Activated CD8-positive, alpha-beta memory T cell treated with anti-CD3 and anti-CD28 coated beads, Interleukin-2, amount 10 ng/mL, durations not matched to agents 7 days and 5 days (primary cell): ENCODE data around the gene SCGB1A1. TPM values are rescaled to one million over a fixed set of nuclear protein-coding genes. Genes with fewer than 3 reads are reported as not detected.

Experiments
- ATAC-seq: fragments of 150-1000 bp; cut with Tn5 transposase; one replicate; pipeline ENCODE4 v1.10.0; 2021; ENCODE audit warnings: moderate library complexity
- CTCF ChIA-PET: fragments of 350-600 bp; sonication (Branson Sonifier 250); formaldehyde crosslinking; loops from one replicate; lab custom pipeline; 2021; ENCODE audit warnings: antibody characterized with exemption; lab: Charles Lee
- DNase-seq: peaks from one replicate; pipeline ENCODE4 v3.0.0-alpha.2; 2020
- H3K27ac Mint-ChIP-seq: one replicate; pipeline ENCODE4 v1.8.0; 2021; ENCODE audit warnings: mild to moderate bottlenecking, mixed read lengths
- H3K27me3 Mint-ChIP-seq: one replicate; pipeline ENCODE4 v1.8.0; 2021; ENCODE audit warnings: mixed read lengths
- H3K36me3 Mint-ChIP-seq: one replicate; pipeline ENCODE4 v1.8.0; 2021; ENCODE audit warnings: mild to moderate bottlenecking, mixed read lengths
- H3K4me1 Mint-ChIP-seq: one replicate; pipeline ENCODE4 v1.8.0; 2021; ENCODE audit warnings: mixed read lengths
- H3K4me3 Mint-ChIP-seq: one replicate; pipeline ENCODE4 v1.8.0; 2021; ENCODE audit warnings: mild to moderate bottlenecking, moderate library complexity, mixed read lengths
- H3K9me3 Mint-ChIP-seq: one replicate; pipeline ENCODE4 v1.8.0; 2022; ENCODE audit warnings: low read depth, mixed read lengths
- total RNA-seq, 2 experiments: library from RNA; stranded (reverse); gene quantifications; one replicate each; pipeline ENCODE4 v1.2.3, GENCODE V29; 2021

The SCGB1A1 gene
- total RNA-seq, 2 experiments from 2014 or later, result not detected

DNA sequence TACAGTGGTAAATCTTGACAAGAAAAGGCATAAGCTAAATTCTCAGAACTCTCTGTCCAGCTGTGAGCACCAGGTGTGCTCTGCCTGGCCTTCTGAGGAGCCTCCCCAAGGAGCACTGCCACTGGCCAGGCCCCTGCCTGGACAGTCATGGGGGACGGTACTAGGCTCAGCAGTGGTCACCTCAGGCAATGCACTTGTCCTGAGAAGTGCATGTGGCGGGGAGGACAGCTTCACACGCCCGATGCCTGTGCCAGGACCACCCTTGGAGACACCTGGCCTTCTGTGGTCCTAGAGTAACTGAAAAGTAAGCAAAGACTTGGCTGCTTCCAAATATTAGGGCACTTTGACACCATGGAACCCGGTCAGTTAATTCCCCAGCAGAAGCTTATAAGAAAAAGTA lies 28.6 kb upstream of the SCGB1A1 start:
- Mint-ChIP-seq H3K4me3 (no peak overlapping the region), H3K9me3 (no peaks in the 10 kb centered on the region), H3K4me1 (peaks cover 13% of the 10 kb centered on the region), H3K36me3 (no peaks in the 10 kb centered on the region), H3K27ac (no peak overlapping the region), H3K27me3 (peaks cover 38% of the 10 kb centered on the region)
- DNase-seq (no peak), ATAC-seq (no peak)
- CTCF ChIA-PET, result interaction anchor here (1.0 to 6.9 kb wide), 6 partner anchors 9 to 170 kb away, joined by 3 to 73 read pairs (median 7); no protein-coding TSS in a partner anchor

DNA sequence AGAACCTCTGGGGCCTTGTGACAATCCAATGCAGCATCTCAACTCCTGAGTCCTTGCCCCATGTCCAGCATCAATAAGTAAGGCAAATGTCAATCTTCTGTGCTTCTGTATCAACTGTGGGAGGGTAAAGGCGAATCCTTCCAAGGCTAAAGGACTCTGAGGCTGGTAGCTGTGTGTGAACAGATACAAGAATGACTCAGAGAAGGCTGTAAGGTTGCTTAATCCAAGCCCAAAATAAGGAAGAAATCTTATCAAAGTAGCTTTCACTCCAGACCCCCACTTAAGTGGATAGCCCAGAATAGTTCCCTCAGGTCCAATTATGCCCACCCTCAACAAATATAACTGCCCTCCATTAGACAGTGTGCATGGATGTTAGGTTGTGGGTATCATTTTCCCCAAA lies 28.1 kb upstream of the SCGB1A1 start:
- H3K36me3 Mint-ChIP-seq, result no peaks in the 10 kb centered on the region
- peaks cover 38% of the 10 kb centered on the region for H3K27me3 Mint-ChIP-seq

DNA sequence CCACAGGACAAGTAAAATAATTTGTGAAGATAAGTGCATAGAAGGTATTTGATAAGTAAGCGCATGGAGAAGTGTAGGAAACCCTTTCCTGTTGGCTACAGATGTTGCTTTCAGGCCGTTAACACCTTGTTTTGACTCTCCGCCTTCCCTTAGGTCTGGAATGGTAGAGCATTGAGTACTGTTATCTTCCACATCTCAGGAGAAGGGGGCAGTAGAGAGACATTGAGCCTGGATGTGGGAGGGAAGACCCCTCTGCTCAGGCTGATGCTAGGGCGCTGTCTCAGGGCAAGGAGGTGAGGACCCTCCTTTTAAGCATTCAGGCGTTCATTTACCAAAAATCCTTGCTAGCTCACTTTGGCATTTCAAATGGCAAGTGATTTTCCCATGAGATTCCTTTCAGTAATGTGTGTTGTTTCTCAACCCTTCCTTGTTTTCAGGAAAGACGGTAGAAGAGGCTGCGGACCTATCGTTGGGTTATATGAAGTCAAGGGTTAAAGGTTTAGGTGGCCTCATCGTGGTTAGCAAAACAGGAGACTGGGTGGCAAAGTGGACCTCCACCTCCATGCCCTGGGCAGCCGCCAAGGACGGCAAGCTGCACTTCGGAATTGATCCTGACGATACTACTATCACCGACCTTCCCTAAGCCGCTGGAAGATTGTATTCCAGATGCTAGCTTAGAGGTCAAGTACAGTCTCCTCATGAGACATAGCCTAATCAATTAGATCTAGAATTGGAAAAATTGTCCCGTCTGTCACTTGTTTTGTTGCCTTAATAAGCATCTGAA lies 27.0 kb upstream of the SCGB1A1 start:
- peaks cover 38% of the 10 kb centered on the region for H3K27me3 Mint-ChIP-seq
- H3K36me3 Mint-ChIP-seq, result no peaks in the 10 kb centered on the region
- H3K9me3 Mint-ChIP-seq, result no peaks in the 10 kb centered on the region
- H3K4me3 Mint-ChIP-seq, result no peak overlapping the region
- DNase-seq (no peak), ATAC-seq (no peak)
- CTCF ChIA-PET, result interaction anchor here (0.8 to 6.9 kb wide), 7 partner anchors 10 to 201 kb away, joined by 3 to 73 read pairs (median 5); no protein-coding TSS in a partner anchor
- H3K27ac Mint-ChIP-seq, result no peak overlapping the region
- peaks cover 5% of the 10 kb centered on the region for H3K4me1 Mint-ChIP-seq

More for the DNA sequence above, 28.1 kb upstream of the SCGB1A1 start:
- ATAC-seq (no peak), DNase-seq (no peak)
- no peaks in the 10 kb centered on the region for H3K9me3 Mint-ChIP-seq
- peaks cover 11% of the 10 kb centered on the region for H3K4me1 Mint-ChIP-seq
- H3K4me3 Mint-ChIP-seq, result no peak overlapping the region
- CTCF ChIA-PET, result interaction anchor here (1.1 to 6.9 kb wide), 5 partner anchors 9 to 165 kb away, joined by 3 to 73 read pairs (median 7); no protein-coding TSS in a partner anchor
- H3K27ac Mint-ChIP-seq, result no peak overlapping the region

DNA sequence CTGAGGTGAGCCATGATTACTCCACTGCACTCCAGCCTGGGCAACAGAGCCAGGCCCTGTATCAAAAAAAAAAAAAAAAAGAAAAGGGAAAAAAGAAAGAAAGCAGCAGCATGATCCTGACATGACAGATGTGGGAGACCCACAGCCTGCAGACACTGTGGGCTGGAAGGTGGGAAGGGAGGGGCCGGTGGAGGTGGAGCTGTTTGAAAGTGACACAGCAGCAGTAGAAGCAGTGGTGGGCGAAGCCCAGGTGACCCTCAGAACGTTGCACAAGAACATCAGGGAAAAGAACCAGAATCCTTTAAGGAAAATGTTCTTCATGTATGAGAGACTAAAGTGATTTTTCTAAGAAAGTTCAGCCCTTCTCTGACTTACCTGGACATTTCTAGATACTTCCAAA lies 26.3 kb upstream of the SCGB1A1 start:
- Mint-ChIP-seq H3K27ac (no peak overlapping the region), H3K4me3 (no peak overlapping the region), H3K27me3 (peaks cover 35% of the 10 kb centered on the region), H3K36me3 (no peaks in the 10 kb centered on the region), H3K9me3 (no peaks in the 10 kb centered on the region), H3K4me1 (peaks cover 2% of the 10 kb centered on the region)
- no peak for ATAC-seq
- CTCF ChIA-PET, result interaction anchor here (0.8 to 6.9 kb wide), 13 partner anchors 8 to 302 kb away, joined by 3 to 73 read pairs (median 5); partner anchors contain the start of genes EEF1G, LBHD1, SCGB1A1 and TUT1
- no peak for DNase-seq

DNA sequence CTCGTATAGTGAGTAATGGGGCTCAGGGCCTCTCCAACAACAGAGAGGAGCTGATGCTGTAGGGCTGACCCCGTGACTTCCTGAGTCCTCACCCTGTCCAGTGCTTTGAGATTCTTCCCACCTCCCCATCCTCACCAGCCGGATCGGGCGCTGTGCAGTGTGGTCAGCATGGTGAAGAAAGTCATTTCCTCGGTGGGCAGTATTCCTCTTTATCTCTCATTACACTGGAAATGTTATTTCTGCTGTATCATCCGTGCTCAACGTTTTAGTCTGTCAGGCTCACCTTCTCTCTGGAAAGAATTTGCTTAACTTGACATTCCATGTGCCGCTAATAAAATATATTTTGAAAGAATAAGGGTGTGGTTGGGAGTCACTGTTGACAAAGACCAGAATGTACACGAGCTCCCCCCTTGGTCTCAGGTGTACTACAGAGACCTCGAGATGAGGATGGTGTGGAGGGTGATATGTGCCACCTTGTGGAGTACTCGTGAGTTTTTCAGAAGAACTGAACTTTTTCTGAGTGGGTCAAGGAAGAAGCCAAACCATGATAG lies 25.7 kb upstream of the SCGB1A1 start:
- no peak for DNase-seq
- H3K27me3 Mint-ChIP-seq, result peaks cover 28% of the 10 kb centered on the region
- H3K36me3 Mint-ChIP-seq, result no peaks in the 10 kb centered on the region
- H3K9me3 Mint-ChIP-seq, result no peaks in the 10 kb centered on the region
- H3K4me1 Mint-ChIP-seq, result peaks cover 2% of the 10 kb centered on the region
- peak; percentile 60 for ATAC-seq
- CTCF ChIA-PET, result interaction anchor here (0.6 to 6.9 kb wide), 18 partner anchors 8 to 313 kb away, joined by 3 to 73 read pairs (median 5); partner anchors contain the start of genes EEF1G, LBHD1, SCGB1A1 and TUT1
- H3K27ac Mint-ChIP-seq, result no peak overlapping the region
- no peak overlapping the region for H3K4me3 Mint-ChIP-seq

DNA sequence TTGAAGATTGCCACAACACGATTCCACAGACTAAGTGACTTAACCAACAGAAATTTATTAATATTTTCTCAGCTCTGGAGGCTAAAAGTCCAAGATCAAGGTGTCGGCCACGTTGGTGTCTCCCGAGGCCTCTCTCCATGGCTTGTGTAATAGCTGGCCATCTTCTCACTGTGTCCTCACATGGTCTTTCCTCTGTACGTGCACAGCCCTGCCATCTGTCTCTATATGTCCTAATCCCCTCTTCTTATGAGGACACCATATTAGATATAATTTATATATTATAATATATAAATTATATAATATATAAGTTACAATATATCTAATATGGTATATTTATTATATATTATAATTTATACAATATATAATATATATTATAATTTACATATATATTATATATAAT lies 25.1 kb upstream of the SCGB1A1 start:
- peaks cover 2% of the 10 kb centered on the region for H3K4me1 Mint-ChIP-seq
- H3K27ac Mint-ChIP-seq, result no peak overlapping the region

DNA sequence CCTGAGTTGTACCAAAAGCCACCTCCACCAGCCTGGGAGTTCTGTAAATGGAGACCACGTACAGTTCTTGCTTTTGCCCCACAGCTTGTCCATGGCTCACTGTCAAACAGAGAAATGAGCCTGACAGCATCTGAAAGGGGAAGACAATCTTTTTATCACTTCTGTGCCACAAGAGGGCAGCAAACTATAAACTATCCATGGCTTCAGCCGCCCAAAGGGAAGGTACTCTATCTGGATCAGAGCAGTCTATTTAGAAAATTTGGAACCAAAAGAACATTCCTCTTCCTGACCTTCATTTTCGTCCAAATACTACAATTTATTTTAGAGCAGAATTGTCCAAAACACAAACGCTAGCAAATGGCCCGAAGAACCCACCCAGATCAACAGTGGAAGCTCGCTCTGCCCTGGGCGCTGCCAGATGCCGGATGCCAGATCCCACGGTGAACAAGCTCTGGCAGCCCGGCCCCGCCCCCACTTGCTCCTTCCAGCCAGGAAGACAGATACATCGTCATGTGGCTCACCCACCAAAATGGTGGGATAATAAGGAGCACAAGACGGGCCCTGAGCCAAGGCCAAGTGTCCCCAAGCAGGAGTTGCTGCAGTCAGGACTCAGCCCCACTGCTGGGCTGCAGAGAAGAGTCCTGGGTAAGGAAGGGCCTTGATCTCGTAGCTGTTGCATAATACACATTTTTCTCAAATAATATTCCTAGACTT lies 23.9 kb upstream of the SCGB1A1 start:
- peaks cover 13% of the 10 kb centered on the region for H3K27me3 Mint-ChIP-seq
- ATAC-seq (peak; percentile 90), DNase-seq (peak; percentile 71)
- no peak overlapping the region for H3K27ac Mint-ChIP-seq
- CTCF ChIA-PET, result interaction anchor here (0.6 to 6.9 kb wide), 39 partner anchors 9 to 299 kb away, joined by 3 to 73 read pairs (median 5); partner anchors contain the start of genes SCGB1A1 and TUT1
- H3K36me3 Mint-ChIP-seq, result no peaks in the 10 kb centered on the region
- no peaks in the 10 kb centered on the region for H3K9me3 Mint-ChIP-seq
- peaks cover 6% of the 10 kb centered on the region for H3K4me1 Mint-ChIP-seq
- H3K4me3 Mint-ChIP-seq, result no peak overlapping the region

More for the DNA sequence above, 25.1 kb upstream of the SCGB1A1 start:
- Mint-ChIP-seq H3K9me3 (no peaks in the 10 kb centered on the region), H3K4me3 (no peak overlapping the region), H3K36me3 (no peaks in the 10 kb centered on the region), H3K27me3 (peaks cover 26% of the 10 kb centered on the region)
- DNase-seq (no peak), ATAC-seq (no peak)
- CTCF ChIA-PET, result interaction anchor here (1.0 to 6.9 kb wide), 18 partner anchors 8 to 300 kb away, joined by 3 to 73 read pairs (median 13); partner anchors contain the start of genes EEF1G and SCGB1A1

DNA sequence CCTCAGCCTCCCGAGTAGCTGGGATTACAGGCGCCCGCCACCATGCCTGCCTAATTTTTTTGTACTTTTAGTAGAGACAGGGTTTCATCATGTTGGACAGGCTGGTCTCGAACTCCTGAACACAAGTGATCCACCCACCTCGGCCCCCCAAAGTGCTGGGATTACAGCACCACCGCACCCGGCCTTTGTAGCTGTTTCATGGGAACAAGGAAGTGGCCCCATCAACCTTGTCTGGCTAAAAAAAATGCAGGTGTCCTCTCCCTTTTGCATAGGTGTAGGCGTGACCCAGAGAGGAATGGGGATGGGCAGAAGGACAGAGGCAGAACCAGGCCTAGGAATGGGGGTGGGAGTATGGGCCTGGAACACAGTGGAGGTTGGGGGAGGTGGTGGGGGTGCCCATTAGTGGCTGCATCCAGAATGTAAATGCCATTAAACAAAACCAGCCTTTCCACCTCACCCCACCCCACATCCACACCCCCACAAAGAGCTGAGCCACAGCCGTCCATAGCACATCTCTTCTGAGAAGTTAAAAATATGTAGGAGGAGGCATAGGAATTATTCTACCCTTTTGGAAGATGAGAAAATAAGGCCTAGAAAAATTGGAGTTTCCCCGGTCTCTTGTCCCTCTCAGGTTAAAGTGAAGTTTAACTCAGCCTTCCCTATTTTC lies 22.8 kb upstream of the SCGB1A1 start:
- CTCF ChIA-PET, result interaction anchor here (0.6 to 6.9 kb wide), 20 partner anchors 10 to 324 kb away, joined by 3 to 73 read pairs (median 10); partner anchors contain the start of gene SCGB1A1
- Mint-ChIP-seq H3K27ac (no peak overlapping the region), H3K9me3 (no peaks in the 10 kb centered on the region), H3K36me3 (no peaks in the 10 kb centered on the region), H3K4me3 (no peak overlapping the region), H3K27me3 (peaks cover 10% of the 10 kb centered on the region), H3K4me1 (peaks cover 6% of the 10 kb centered on the region)
- DNase-seq, result no peak
- no peak for ATAC-seq

DNA sequence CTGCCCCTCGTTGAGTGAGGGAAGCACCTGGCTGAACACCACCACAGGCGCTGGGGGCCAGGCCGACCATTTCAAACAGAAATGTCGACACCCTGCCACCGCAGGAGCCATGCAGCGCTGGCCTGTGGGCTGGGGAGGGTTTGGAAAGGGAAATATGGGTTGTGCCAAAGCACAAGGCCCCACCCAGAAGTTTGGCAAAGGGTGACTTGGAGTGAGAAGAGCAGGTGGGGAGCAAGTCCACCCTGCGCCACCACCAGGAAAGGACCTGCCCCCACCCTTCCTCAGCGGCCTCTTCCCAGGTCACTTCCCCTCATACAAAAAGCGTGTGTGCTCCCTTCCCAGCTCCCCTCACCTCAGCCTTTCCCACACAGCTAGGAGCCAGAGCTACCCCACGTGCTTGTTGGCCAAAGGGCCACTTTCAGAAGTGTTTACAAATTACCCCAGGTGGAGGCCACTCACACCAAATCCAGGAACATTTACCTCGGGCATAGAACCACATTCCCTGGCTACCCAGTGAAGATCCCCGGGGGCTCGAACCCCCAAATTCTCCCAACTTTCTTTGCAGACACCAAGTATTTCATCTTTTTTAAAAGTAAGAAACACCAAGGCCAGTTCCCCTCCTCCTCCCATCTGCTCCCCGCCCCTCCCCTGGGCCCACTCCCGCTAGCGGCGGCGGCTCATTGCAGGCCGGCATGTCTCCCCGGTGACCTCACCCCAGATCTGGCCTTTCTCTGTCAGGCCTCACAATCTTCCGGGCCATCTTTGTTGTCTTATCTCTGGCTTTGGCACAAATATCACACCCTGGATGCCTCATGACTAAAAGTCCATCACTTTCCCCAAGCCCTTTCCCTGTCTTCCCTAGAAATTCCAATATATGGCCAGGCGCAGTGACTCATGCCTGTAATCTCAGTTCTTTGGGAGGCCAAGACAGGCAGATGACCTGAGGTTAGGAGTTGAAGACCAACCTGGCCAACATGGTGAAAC lies 20.5 kb upstream of the SCGB1A1 start:
- DNase-seq (no peak), ATAC-seq (no peak)
- Mint-ChIP-seq H3K36me3 (no peaks in the 10 kb centered on the region), H3K27ac (no peak overlapping the region), H3K9me3 (no peaks in the 10 kb centered on the region), H3K27me3 (no peaks in the 10 kb centered on the region), H3K4me1 (peaks cover 24% of the 10 kb centered on the region), H3K4me3 (no peak overlapping the region)
- CTCF ChIA-PET, result interaction anchor here (1.5 to 5.3 kb wide), 3 partner anchors 20 to 163 kb away, joined by 3 to 42 read pairs (median 16); no protein-coding TSS in a partner anchor

DNA sequence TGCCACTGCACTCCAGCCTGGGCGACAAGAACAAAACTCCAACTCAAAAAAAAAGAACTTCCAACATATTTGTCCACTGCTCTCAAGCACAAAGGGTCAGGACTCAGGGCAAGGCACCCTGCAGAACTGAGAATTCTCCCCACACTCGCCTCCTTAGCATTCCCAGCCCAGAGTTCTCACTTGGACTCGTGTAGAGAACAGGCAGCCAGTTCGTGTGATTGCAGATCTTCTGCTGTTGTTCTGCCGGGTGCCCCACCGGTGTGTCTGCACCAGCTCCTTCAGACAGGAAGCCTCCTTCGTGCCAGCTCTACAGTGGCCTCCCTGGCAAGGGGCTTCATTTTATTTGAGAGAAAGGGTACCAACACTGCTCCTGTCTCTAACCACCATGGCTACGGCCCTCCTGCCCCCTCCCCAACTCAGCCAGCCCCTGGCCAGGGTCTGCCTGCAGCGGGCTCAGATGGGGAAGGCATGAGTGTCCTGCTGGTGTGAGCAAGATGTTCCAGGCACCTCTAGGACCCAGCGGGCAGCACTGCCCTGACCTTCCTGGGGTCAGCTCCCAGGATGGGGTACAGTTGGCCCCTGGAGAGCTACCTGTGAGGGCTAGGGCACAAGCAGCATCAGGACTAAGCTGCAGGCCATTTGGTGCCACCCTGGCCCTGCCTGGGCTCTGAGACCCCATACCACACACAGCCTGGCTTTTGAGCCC lies 19.5 kb upstream of the SCGB1A1 start:
- ATAC-seq (no peak), DNase-seq (no peak)
- Mint-ChIP-seq H3K4me1 (peaks cover 24% of the 10 kb centered on the region), H3K27me3 (no peaks in the 10 kb centered on the region), H3K4me3 (no peak overlapping the region), H3K9me3 (no peaks in the 10 kb centered on the region), H3K36me3 (no peaks in the 10 kb centered on the region), H3K27ac (no peak overlapping the region)
- CTCF ChIA-PET, result interaction anchor here (1.5 to 5.3 kb wide), 4 partner anchors 21 to 162 kb away, joined by 3 to 42 read pairs (median 17); no protein-coding TSS in a partner anchor

DNA sequence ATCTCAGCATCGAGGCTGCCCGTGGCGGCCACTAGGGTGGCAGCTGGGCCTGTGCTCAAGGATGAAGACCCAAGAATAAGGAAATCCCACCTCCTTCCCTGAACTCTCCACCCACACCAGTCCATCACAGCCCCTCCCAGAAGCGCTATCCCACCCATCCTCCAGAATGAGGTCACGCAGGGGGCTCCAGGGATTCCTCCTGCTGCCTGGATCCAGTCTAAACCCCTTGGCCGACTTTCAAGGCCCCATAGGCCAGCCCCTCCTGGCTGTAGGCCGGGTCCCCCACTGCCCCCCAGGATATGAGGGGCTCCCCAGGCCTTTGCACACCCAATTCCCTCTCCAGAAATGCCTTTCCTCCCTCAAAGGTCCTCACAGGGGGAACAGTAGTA lies 19.0 kb upstream of the SCGB1A1 start:
- Mint-ChIP-seq H3K4me1 (peaks cover 23% of the 10 kb centered on the region), H3K27ac (no peak overlapping the region), H3K27me3 (no peaks in the 10 kb centered on the region), H3K4me3 (no peak overlapping the region), H3K36me3 (no peaks in the 10 kb centered on the region), H3K9me3 (no peaks in the 10 kb centered on the region)
- DNase-seq, result no peak
- CTCF ChIA-PET, result interaction anchor here (1.5 to 5.3 kb wide), 4 partner anchors 22 to 161 kb away, joined by 3 to 42 read pairs (median 17); no protein-coding TSS in a partner anchor
- no peak for ATAC-seq
